GM19372 (cell line): ENCODE results near the gene GLCCI1.

Experiments
- ATAC-seq: cut with Tn5 transposase; IDR thresholded peaks from one replicate; pipeline ENCODE4 v1.9.1; 2021; ENCODE audit warnings: mild to moderate bottlenecking, low read depth, moderate library complexity; ENCODE audit not compliant: unreplicated experiment

GLCCI1 gene

GRCh38 chr7:7968544-7969305 is at the start of gene GLCCI1:
TSS of gene GLCCI1 (plus strand) at chr7:7968796. CDS start at chr7:7969351, 555 bp downstream.
- peak; percentile 74 for ATAC-seq

GRCh38 chr7:7919449-7919945 is 49.1 kb upstream of the GLCCI1 start:
- no peak for ATAC-seq

GRCh38 chr7:7920056-7920455 is 48.5 kb upstream of the GLCCI1 start:
- no peak for ATAC-seq

DNA sequence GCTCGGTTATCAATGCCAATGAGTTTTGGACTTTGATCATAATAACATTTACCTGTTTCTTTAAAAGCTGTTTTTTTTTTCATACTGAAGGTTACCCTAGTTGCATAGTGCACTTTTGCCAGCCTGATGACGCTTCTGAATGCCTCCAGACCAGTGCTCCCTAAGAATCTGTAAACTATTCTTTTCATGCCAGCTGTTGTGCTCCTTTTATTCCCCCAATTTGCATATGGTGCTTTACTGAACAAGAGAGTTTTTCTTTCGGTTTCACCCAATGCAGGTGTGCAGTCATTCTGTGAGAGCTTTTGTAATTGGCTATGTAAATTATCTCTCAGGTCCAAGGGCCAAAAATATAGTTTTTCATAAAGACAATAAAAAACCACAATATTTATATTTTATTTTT is 48.1 kb upstream of the GLCCI1 start:
- ATAC-seq = peak; percentile 89

DNA sequence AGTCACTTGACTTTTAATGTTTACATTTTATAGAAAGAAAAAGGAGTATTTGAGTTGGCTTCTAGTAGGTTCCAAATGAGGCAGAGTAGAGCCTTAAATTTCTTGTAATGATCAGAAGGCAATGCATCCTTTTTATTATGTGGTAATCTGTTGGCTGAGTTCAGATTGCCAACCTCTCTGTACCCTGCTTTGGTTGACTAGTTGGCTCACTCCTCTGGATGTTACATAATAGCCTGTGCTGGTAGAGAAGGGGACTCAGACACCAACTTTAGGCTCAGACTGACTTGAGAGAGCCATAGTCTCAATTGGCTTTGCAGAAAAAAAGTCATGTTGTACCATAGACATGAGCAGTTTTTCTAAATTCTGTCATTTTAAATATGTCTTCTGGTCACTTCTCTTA is 46.8 kb upstream of the GLCCI1 start:
- no peak for ATAC-seq

GRCh38 chr7:7922684-7923385 is 45.8 kb upstream of the GLCCI1 start:
- ATAC-seq = no peak

DNA sequence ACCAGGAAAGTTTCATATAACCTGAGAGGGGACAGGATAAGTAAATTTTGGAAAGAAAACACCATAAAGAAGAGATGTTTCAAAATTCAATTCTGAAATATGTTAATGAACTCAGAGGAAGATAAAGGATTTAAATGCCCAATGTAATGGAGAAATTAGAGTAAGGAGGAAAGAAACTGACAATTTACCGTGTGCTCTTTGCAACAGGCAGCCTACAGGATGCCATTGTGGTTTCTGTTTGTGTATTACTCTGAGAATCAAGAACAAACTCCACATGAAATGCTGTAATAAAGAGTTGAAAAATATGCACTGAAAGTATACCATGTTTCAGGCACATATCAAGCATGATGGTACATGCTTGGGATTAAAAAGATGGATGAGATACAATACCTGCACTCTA is 44.8 kb upstream of the GLCCI1 start:
- no peak for ATAC-seq

- no peak for ATAC-seq
Observed at GRCh38 chr7:7924303-7924702, 44.3 kb upstream of the GLCCI1 start.

- no peak for ATAC-seq
Observed at GRCh38 chr7:7931626-7932025, 37.0 kb upstream of the GLCCI1 start.

GRCh38 chr7:7932553-7932952 is 36.0 kb upstream of the GLCCI1 start:
- ATAC-seq = no peak

DNA sequence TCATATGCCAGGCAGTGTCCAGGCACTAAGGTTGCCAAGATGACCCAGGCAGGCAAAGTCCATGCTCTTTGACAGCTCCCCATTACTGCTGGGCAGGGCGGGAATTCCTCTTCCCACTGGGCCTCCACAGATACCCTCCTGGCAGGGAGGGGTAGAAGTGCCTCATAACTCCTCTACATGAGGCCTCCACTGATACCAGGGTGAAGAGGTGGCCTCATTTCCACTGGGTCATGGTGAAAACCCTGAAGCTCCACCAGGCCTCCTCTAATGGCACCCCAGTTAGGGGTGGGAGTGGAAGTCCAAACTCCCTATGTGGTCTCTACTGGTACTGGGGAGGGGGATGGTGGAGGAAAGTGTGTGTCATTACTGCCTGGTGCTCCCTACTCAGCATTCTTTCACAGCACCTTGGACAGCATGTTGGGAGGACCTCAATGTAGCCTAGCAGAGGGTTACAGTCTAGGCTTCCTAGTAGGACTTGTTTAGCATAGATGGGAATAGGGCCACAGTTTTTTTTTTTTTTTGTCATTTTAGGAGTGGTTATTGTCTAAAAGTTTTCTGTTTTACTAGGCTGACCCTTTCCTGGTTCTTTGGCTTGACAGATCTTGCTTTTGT is 34.6 kb upstream of the GLCCI1 start:
- ATAC-seq = no peak

DNA sequence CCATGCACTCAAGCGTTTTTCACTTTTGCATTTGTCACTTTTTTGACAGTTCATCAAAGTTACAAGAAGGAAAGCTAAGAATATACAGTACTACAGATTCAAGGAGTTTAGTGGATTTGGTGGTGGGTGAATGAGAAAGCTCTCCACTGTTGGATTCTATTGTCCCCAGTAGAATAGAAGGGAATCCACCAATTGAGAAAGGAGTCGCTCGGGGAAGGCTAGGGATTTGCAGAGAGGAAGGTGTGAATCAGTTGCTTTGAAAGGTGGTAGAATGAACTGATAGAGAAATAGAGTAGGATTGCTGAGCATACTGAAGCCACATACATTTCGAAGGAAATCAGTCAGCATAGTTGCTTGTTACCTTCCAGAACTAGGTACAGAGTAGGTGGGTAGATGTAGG is 33.7 kb upstream of the GLCCI1 start:
- no peak for ATAC-seq

GRCh38 chr7:7938471-7938870 is 30.1 kb upstream of the GLCCI1 start:
- no peak for ATAC-seq

DNA sequence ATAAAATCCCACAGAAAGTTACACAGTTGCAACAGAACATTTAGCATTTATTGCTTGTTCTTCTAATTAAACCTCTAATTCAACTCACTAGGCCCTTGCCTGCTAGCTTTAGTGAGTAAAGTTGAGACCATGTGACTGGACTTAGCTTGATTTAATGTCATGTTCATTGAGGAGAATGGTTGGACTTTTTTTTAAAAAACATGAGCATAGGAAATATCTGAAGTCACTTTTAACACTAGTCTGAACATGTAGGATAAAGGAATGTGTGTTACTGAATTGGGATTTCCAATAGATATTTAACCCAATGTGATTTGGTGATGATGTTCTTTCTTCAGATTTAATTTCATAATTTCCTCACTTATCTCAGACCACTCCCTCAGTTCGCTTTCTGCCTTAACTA is 24.6 kb upstream of the GLCCI1 start:
- no peak for ATAC-seq

DNA sequence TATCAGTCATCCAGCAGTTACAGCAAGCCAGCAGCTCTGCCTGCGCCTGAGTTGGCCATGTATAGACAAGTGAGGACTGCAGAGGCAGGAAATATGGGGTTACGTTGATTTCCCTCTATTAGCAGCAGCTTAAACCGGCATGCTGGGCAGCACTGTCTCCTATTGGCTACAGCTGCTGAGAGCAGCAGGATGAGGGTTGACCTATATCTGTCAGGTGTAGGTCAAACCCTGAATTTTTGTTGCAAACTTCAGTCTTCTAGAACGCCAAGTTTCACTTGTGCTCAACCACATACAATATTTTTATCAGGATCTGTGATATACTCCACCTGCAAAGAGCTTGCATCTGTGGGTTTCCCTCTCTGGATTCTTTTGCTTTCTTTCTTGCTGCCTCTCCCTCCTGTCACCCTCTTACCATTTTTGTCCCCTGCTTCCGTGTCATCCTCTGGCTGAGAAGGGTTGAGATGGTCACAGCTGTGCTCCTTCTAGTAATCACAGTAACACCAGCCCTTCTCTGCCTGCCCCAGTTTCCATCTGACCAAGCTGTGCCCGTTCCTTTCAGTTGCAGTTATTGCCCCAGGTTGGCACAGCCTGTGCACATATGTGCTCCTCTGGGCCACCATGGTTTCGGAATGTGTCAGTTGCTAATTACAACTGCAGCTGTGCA is 23.8 kb upstream of the GLCCI1 start:
- ATAC-seq = peak; percentile 92

GRCh38 chr7:7946486-7946885 is 22.1 kb upstream of the GLCCI1 start:
- no peak for ATAC-seq

DNA sequence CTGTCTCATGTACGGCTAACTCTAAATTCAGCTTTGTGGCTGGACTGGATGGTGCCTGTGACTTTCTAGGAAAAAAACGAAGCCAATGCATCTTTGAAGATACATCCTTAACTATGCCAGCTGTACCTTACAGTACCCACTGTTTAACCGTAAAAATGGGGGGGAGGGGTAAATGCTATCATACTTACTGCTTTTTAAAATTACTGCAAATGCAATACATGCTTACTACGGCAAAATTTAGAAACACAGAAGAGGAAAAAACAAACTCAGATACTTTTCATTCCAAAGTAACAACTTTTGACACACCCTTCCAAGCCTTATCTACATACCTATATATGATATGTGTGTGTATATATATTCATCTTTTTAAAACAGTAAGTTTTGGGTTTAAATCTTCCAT is 20.4 kb upstream of the GLCCI1 start:
- ATAC-seq = no peak

DNA sequence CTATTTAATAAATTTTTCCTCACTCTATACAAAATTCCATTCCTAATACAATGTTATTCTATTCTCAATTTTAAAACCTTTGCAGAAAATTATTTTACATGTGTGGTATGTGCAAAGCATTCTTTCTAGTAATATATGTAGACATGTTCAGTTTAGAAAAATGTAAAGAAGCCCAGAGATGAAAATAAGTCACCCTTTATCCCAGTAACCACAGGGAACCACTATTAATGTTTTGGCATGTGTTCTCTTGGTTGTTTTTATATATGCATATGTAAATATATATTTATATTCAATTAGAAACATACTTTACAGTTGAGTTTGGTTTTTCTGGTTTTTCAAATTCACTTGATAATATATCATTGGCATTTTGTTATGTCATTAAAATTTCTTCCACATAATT is 14.8 kb upstream of the GLCCI1 start:
- no peak for ATAC-seq

GRCh38 chr7:7956531-7957128 is 12.0 kb upstream of the GLCCI1 start:
- no peak for ATAC-seq

DNA sequence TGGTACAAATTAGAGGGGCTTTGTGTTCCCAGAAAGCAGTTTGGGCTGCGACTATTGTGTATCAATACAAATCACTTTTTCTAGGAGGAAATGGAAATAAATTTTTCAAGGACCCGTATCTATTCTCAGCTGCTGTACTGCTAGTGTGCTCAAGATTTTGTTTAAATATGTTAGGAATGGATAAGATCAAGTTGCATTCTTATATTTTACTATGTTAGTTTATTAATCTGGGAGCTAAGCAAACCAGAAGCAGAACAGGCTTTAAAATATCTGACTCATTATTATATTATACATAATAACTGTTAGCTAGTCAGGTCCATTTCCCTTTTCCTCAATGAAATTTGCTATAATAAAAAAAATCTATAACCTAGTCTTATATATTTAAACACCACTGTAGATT is 11.1 kb upstream of the GLCCI1 start:
- no peak for ATAC-seq
